ENCODE results near the gene NRM.

DNA sequence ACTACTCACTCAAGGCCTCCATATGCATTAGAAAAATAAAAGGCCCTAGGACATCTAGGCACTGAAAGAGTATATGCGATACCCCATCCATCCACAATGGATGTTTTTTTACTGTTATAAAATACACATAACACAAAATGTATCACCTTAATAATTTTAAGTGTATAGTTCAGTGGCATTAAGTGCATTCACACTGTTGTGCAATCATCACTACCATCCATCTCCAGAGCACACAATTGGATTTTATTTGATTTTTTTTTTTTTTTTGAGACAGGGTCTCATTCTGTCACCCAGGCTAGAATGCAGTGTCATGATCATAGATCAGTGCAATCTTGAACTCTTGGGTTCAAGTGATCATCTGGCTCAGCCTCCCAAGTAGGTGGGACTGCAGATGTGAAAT is 23.5 kb upstream of the NRM start:
- TF ChIP-seq, protein P1, sequence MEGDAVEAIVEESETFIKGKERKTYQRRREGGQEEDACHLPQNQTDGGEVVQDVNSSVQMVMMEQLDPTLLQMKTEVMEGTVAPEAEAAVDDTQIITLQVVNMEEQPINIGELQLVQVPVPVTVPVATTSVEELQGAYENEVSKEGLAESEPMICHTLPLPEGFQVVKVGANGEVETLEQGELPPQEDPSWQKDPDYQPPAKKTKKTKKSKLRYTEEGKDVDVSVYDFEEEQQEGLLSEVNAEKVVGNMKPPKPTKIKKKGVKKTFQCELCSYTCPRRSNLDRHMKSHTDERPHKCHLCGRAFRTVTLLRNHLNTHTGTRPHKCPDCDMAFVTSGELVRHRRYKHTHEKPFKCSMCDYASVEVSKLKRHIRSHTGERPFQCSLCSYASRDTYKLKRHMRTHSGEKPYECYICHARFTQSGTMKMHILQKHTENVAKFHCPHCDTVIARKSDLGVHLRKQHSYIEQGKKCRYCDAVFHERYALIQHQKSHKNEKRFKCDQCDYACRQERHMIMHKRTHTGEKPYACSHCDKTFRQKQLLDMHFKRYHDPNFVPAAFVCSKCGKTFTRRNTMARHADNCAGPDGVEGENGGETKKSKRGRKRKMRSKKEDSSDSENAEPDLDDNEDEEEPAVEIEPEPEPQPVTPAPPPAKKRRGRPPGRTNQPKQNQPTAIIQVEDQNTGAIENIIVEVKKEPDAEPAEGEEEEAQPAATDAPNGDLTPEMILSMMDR (IDR thresholded peaks at IDR 0.05; ENCODE audit: poor library complexity, severe bottlenecking) = no peak
- no peak for TF ChIP-seq EZH2 (IDR thresholded peaks at IDR 0.05; ENCODE audit: borderline replicate concordance, insufficient read depth, low read length, poor library complexity, severe bottlenecking)
- TF ChIP-seq POLR2AphosphoS5 (IDR thresholded peaks at IDR 0.05) = no peak
- no peak for TF ChIP-seq TAF1 (IDR thresholded peaks at IDR 0.05; ENCODE audit: low read depth)
- no peak for TF ChIP-seq EP300 (conservative IDR thresholded peaks at IDR 0.05; ENCODE audit: poor library complexity, severe bottlenecking)
- TF ChIP-seq RAD21 (conservative IDR thresholded peaks at IDR 0.05) = no peak
